HG03469 (cell line): ENCODE results near the gene ADGRG7.

ENCODE experiments used
- ATAC-seq: cut with Tn5 transposase; IDR thresholded peaks from one replicate; pipeline ENCODE4 v1.9.1; 2021; ENCODE audit warnings: mild to moderate bottlenecking, moderate library complexity, moderate number of reproducible peaks; ENCODE audit not compliant: unreplicated experiment

Gene ADGRG7

DNA sequence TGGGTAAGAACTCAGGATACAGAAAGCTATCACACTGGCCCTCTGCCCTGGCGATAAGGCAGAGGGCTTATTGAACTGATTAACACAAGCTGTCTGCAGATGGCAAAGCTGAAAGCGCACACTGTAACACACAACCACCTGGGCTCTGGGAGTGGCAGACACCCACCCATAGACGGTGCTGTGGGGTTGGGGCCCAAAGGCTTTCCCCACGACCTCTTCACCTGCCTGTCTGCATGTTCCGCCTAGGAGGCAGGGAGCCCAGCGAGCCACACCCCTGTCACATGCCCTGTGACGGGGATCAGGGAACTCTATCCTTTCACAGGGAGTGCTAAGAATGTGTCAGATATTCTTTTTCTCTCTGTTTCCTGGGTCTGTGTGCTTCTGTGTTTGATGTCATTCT, 87.8 kb downstream of the ADGRG7 start:
- ATAC-seq = no peak

DNA sequence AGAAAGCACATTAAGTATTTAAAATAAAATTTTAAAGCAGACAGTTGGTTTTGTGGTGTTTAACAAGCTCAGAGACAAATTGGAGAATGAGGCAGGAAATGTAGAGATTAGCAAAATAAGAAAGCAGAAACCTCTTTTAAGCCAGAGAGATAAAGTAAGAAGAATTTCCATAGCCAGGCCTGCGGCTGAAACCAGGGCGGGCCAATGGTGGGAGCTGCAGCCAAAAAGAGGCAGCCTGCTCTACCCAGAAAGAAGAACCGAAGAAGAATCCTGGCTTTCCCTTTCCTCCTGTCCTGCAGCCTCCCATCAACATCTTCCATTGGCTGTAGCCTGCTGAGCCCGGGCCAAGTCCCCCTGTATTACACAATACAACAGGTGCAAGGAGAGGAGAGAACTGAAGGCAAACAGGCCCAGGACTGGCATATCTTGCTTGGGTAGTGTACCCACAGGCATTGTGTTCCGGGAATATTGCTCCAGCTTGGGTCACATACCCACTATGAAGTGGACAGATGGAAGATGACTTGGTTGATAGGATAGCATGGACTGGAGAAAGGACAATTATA, 88.4 kb downstream of the ADGRG7 start:
- ATAC-seq = no peak

GRCh38 chr3:100698736-100699135, 89.3 kb downstream of the ADGRG7 start:
- ATAC-seq = no peak

DNA sequence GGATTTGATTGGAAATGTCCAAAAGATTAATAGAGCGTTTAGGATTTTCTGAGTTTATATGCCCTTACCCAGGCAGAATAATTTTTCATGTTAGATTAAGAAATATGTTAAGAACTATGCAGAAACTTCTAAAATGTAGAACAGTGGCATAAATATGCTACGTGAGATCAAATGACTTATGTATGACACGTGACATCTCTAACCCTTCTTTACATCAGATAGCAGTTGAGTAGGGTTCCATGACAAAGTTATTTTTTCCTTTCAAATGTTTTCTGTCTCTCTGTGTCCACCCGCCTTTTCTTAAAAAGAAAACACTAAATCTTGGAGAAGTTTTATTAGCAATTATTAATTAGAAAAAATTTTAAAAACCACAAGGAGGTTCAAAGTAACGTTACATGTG, 91.3 kb downstream of the ADGRG7 start:
- no peak for ATAC-seq

GRCh38 chr3:100702082-100702979, 92.9 kb downstream of the ADGRG7 start:
- no peak for ATAC-seq

- no peak for ATAC-seq
Measured at GRCh38 chr3:100702980-100703345, 93.6 kb downstream of the ADGRG7 start.

- ATAC-seq = no peak
Measured at GRCh38 chr3:100703865-100704264, 94.5 kb downstream of the ADGRG7 start.

DNA sequence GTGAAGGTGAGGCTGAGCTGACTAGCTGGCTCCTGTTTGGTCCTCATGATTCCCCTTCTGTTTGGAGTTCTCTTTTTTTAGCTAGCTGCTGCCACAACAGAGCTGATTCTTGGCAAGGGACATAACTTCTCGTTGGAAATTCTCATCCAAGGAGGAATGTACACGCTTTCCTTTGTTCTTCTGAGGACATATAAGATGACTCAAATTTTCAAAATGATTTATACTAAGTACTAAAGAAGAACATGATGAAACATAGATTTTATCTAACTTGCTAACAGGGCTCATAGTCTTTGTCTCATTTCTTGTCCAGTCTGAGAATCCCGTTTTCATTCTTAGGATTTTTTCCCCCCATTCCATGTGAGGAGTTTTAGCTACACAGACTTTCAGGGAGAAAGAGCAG, 97.0 kb downstream of the ADGRG7 start:
- ATAC-seq = no peak

- no peak for ATAC-seq
Measured at GRCh38 chr3:100708644-100708988, 99.2 kb downstream of the ADGRG7 start.

GRCh38 chr3:100708989-100709841, 99.8 kb downstream of the ADGRG7 start, which contains the start of gene TFG:
TSS of gene TFG (plus strand) at chr3:100709494. CDS start at chr3:100713686, 4,192 bp downstream.
- ATAC-seq = peak; percentile 91

DNA sequence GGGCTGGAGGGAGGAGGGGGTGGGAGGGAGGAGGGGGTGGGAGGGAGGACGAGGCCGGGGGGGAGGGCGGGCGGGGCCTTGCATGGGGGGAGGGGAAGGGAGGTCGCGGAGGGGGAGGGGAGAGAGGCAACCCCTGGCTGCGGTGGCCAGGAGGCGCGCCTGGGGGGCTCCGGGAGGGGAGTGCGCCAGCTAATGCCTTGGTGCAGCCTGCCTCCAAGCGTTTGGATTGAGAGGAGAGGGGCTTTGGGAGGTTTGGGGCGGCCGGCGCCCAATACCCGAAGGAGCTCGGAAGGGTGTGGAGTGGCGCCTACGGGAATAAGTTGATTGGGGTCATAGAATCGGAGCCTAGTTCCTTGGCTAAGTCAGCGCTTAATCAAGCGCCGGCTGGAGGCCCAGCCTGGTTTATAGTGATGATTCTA, 100.5 kb downstream of the ADGRG7 start:
- ATAC-seq = no peak

DNA sequence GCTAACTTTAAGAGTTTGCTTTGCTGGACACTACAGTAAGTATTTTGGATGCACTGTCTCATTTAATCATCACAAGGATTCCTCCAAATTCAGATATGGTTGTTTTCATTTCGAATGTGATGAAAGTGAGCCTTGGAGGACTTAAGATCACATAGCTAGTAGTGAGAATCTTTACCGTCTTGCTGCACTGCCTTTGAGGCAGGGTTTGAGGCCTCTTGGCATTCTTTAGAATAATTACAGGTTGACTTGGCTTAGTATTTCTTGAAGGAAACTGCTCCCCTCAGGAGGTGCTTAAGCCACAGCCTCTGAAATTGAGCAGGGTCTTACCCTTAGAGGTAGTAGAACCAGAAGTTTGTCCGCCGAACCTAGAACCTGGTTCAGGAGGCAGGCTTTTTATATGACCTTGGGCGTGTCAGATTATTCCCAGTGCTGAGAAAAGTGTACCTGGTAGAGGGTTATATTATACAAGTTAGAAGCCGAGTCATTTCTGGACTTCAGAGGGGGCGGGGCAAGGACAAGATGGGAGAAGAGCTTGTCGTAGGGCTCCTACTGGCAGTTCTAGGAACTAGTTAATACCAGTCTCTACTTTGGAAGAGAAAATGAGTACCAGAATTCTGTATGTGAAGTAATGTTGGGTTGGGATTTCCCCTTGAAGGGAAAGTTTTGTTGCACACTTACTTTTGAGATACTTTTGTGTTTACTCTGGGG, 101.0 kb downstream of the ADGRG7 start:
- ATAC-seq = peak; percentile 27

DNA sequence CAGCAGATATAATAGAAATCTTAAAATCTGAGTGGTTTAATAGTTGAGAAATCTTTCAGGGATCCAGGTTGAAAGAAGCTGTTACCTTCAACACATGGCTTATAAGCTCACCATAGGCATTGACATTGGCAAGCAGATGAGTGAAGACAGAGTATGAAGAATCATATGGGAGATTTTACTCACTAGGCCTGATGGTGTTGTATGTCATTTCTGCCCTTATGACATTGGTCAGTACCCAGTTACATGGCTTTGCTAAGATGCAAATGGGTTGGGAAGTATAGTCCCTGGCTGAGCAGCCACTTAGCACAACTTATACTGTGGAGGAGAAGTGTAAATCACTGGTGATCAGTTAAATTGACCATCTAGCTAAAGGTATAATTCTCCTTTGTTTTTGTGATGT, 105.8 kb downstream of the ADGRG7 start:
- no peak for ATAC-seq

- no peak for ATAC-seq
Measured at GRCh38 chr3:100717063-100717462, 107.7 kb downstream of the ADGRG7 start.

DNA sequence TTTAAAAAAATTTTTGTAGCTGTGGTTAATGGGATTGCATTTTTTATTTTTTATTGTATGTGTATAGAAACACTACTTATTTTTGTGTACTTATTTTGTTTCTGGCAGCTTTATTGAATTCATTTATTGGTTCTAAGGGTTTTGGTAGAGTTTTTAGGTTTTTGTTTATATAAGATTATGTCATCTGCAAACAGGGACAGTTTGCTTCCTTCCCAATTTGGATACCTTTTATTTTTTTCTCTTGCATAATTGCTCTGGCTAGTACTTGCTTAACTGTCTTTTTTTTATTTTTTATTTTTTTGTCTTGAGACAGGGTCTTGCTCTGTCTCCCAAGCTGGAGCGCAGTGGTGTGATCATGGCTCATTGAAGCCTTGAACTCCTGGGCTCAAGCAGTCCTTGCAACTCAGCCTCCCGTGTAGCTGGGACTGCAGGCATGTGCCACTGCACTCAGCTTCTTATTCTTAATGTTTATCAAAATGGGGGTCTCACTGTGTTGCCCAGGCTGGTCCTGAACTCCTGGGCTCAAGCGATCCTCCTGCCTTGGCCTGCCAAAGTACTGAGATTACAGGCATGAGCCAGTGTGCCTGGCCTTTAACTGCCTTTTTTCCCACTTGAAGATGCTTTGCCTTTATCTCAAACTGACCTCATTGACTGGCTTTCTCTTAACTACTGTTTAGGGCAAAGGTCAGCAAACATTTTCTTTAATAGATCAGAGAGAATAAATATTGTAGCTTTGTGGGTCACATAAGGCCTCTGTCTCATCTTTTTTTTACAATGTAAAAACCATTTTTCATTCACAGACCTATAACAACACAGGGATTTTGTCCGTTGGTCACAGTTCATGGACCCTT, 108.5 kb downstream of the ADGRG7 start:
- no peak for ATAC-seq

GRCh38 chr3:100719136-100719535, 109.7 kb downstream of the ADGRG7 start:
- ATAC-seq = no peak

- ATAC-seq = no peak
Measured at GRCh38 chr3:100720426-100720825, 111.0 kb downstream of the ADGRG7 start.

- ATAC-seq = no peak
Measured at GRCh38 chr3:100725935-100726513, 116.6 kb downstream of the ADGRG7 start.

GRCh38 chr3:100726706-100727105, 117.3 kb downstream of the ADGRG7 start:
- no peak for ATAC-seq

DNA sequence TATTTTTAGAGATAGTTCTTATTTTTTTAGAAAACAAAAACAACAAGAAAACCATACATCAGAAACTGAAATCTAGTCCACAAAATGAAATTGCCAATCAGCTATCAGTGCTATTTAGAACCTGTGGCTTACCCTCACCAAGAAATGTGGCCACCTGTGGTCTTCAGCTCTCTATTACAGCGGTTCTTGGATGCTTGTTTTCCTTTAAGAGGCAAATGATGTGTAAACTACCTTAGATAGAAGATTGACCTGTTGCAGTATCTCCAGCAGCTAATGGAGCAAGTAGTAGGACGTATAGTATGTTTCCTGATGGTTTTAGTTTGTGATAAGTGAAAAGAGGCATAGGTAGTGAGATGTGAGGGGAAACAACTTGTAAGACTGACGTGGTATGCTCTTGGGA, 121.1 kb downstream of the ADGRG7 start:
- no peak for ATAC-seq
